Activated CD8-positive, alpha-beta memory T cell treated with anti-CD3 and anti-CD28 coated beads, Interleukin-2, amount 50 U/mL, for 1 hour (primary cell): ENCODE measurements around the gene ATP1A4.

Experiments
- DNase-seq: peaks from one replicate; pipeline ENCODE4 v3.0.0-alpha.2; 2020; ENCODE audit errors: extremely low read depth

Gene ATP1A4

GRCh38 chr1:160144921-160145320, 6.5 kb upstream of the ATP1A4 start:
- DNase-seq = no peak

GRCh38 chr1:160146107-160146506, 5.3 kb upstream of the ATP1A4 start:
- DNase-seq = no peak

- no peak for DNase-seq
Measured at GRCh38 chr1:160148121-160148520, 3.3 kb upstream of the ATP1A4 start.

GRCh38 chr1:160149233-160149632, 2.2 kb upstream of the ATP1A4 start:
- DNase-seq = no peak

- no peak for DNase-seq
Measured at GRCh38 chr1:160149716-160150115, 1.7 kb upstream of the ATP1A4 start.

GRCh38 chr1:160154790-160155189, 3.4 kb downstream of the ATP1A4 start:
- DNase-seq = no peak

- no peak for DNase-seq
Measured at GRCh38 chr1:160156361-160156760, 5.0 kb downstream of the ATP1A4 start.

GRCh38 chr1:160157174-160157573, 5.8 kb downstream of the ATP1A4 start:
- no peak for DNase-seq

GRCh38 chr1:160158031-160158430, 6.6 kb downstream of the ATP1A4 start:
- no peak for DNase-seq

- DNase-seq = no peak
Measured at GRCh38 chr1:160158534-160158933, 7.1 kb downstream of the ATP1A4 start.

- DNase-seq = no peak
Measured at GRCh38 chr1:160159846-160160245, 8.4 kb downstream of the ATP1A4 start.

GRCh38 chr1:160161965-160162705, 10.7 kb downstream of the ATP1A4 start:
- DNase-seq = no peak

GRCh38 chr1:160162931-160163330, 11.5 kb downstream of the ATP1A4 start:
- DNase-seq = no peak

GRCh38 chr1:160163615-160164014, 12.2 kb downstream of the ATP1A4 start:
- DNase-seq = no peak

GRCh38 chr1:160164121-160164520, 12.7 kb downstream of the ATP1A4 start:
- DNase-seq = no peak

- DNase-seq = no peak
Measured at GRCh38 chr1:160166166-160166868, 14.9 kb downstream of the ATP1A4 start.

GRCh38 chr1:160167056-160167455, 15.7 kb downstream of the ATP1A4 start:
- no peak for DNase-seq

GRCh38 chr1:160167580-160167979, 16.2 kb downstream of the ATP1A4 start:
- no peak for DNase-seq

GRCh38 chr1:160168016-160168415, 16.6 kb downstream of the ATP1A4 start:
- no peak for DNase-seq

GRCh38 chr1:160168609-160169369, 17.4 kb downstream of the ATP1A4 start:
- no peak for DNase-seq

GRCh38 chr1:160169553-160170399, 18.4 kb downstream of the ATP1A4 start:
- no peak for DNase-seq

GRCh38 chr1:160171354-160171753, 20.0 kb downstream of the ATP1A4 start:
- no peak for DNase-seq
